HG03066 (cell line): Measurements from ENCODE around the gene ABCA13.

Experiments used
- ATAC-seq: cut with Tn5 transposase; IDR thresholded peaks from one replicate; pipeline ENCODE4 v1.9.1; 2021; ENCODE audit warnings: low read depth; ENCODE audit not compliant: unreplicated experiment

ABCA13 gene

DNA sequence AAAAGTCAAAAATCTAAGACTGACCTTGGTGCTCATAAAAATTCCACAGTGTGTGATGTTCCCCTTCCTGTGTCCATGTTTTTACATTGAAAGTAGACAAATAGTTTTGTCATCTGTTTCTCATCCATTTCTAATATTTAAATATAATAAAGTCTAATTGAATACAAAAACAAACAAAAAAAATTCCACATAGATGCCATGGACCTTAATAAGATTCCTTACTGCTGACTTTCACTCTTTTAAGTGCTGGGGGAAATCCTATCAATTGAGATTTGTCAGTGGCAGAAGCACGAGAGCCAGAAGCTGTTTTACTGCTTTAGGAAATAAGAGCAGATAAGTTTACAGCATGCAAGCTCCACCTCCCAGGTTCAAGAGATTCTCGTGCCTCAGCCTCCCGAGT is 310.0 kb downstream of the ABCA13 start:
- no peak for ATAC-seq

DNA sequence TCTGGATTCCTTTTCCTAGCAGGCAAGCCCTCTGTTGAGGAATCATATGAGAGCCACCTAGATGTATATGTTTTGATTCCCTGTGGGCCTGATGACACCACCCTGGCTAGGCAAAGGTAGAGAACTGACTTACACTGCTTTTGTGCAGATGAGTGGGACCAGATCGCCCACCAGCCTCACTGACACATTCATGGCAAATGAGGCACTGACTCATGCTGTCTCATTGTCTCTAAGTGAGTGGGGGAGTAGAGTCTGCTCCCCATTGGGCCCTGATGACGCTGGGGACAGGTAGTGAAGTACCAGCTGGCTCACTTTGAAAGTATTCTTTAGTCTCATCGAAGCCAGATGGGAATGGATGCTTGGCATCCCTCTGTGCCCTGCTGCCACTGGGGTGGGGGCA is 326.3 kb downstream of the ABCA13 start:
- no peak for ATAC-seq

GRCh38 chr7:48502021-48502420 is 330.8 kb downstream of the ABCA13 start:
- ATAC-seq = no peak

GRCh38 chr7:48505051-48505450 is 333.8 kb downstream of the ABCA13 start:
- ATAC-seq = no peak

- ATAC-seq = no peak
Measured at GRCh38 chr7:48505466-48505865, 334.2 kb downstream of the ABCA13 start.

DNA sequence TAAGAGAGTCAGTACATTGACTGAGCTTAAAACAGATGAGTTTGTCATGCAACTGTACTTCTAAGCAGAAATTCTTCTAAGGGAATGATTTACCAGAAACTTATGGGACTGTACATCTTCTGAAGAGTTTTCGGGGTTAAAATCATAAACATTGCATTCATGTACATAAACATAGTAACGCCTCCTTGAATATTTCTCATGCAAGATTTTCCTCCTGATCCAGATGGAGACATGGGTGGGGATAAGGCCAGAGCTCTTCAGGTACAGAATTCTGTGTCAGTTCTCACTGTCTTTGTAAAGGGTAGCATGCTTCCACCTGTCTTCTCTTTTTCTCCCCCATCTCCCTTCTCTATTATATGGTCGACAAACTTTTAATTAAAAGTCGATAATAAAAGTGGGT is 335.3 kb downstream of the ABCA13 start:
- ATAC-seq = no peak

- no peak for ATAC-seq
Measured at GRCh38 chr7:48511080-48511479, 339.8 kb downstream of the ABCA13 start.

GRCh38 chr7:48512892-48513291 is 341.6 kb downstream of the ABCA13 start:
- no peak for ATAC-seq

- no peak for ATAC-seq
Measured at GRCh38 chr7:48515171-48515570, 343.9 kb downstream of the ABCA13 start.

- no peak for ATAC-seq
Measured at GRCh38 chr7:48518092-48518491, 346.8 kb downstream of the ABCA13 start.

GRCh38 chr7:48522692-48523091 is 351.4 kb downstream of the ABCA13 start:
- ATAC-seq = no peak

GRCh38 chr7:48525736-48526732 is 354.8 kb downstream of the ABCA13 start:
- no peak for ATAC-seq

GRCh38 chr7:48528646-48529045 is 357.4 kb downstream of the ABCA13 start:
- ATAC-seq = no peak

DNA sequence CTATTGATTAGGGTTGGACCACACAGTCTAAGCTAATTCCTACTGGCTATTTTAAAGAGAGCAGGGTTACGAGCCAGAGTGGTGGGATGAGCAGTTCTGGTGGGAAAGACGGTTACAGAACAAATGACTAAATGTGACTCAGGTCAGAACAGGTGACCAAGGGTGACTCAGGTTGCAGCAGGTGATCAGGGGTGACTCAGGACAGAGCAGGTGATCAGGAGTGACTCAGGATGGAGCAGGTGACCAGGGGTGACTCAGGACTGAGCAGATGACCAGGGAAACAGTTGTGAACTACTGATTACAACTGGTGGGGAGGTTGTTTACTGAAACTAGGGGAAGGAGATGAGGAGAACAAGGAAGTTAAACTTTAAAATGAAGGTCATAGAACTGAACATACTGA is 366.3 kb downstream of the ABCA13 start:
- ATAC-seq = no peak

DNA sequence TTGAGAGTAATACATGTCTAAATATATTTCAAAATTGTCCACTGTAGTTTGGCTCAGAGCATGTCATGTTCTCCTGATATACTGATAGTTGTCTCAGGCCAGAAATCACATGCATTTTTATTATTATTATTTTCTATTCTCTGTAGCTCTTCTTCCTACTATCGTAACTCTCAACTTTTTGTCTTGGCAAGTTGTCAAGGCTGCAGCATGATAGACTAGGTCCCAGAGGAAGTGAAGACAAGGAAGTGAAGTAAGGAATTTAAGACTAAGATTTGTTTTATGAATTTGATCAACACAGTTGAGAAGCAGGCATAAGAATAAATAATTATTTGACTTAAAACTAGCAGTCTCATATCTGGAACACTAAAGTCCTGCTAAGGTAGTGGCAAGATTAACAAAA is 369.5 kb downstream of the ABCA13 start:
- ATAC-seq = no peak

DNA sequence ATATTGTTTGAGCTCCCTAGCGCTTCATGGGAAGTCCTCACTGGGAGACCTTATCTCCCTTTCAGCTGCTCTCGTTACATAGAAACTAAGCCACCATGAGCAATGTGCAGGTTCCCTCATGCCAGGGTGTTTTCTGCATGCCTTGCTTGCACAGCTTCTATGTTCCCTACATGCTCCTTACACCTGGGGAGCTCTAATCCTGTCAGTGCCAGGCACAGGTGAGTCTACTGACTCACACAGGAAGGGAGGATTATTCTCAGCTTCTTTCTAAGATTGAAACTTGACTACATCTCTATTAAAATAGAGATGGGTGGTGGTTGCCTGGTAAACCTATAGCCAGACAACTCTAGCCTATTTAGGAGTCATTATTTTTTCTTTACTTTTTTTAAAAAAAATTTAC is 377.4 kb downstream of the ABCA13 start:
- no peak for ATAC-seq

DNA sequence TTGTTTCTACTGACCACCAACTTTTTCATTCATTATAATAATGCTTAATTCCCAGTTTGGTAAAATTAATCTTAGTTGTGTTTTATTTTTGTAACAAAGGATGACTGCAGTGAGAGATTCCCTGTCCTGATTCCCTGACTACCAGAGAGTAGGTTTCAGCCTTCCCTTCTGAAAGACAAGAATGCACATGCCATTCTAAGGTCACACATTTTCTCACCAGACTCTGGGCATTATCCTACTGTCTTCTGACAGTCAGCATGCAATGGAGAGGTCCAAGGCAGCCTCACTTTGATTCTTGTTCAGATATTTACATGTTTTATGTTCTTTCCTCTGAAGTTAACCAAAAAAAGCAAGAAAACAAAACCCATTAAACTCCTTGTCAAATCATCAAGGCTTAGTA is 380.4 kb downstream of the ABCA13 start:
- no peak for ATAC-seq

GRCh38 chr7:48563334-48563733 is 392.1 kb downstream of the ABCA13 start:
- no peak for ATAC-seq

- ATAC-seq = no peak
Measured at GRCh38 chr7:48575516-48575915, 404.3 kb downstream of the ABCA13 start.

GRCh38 chr7:48587475-48587874 is 416.2 kb downstream of the ABCA13 start:
- ATAC-seq = no peak

- no peak for ATAC-seq
Measured at GRCh38 chr7:48594349-48594748, 423.1 kb downstream of the ABCA13 start.

DNA sequence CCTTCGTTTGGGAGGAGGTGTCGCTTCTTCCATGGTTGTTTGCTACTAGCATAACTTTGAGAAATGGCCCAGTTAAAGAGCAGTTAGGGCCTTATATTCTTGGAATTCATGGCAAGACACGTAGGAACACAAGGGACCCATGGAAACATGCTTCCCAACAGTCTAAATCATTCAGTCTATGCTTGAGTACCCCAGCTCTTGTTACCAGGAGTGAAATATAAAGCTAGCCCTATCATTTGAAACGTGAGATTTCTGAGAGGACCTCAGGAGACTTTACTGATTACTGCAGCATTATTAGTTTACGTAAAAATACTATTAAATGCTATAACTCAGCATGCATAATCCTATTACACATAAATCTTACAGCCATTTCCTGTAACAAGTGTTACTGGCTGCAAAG is 424.5 kb downstream of the ABCA13 start:
- ATAC-seq = no peak
